NAMALWA (cell line): Measurements from ENCODE around the gene COL4A1.

Source experiments
- DNase-seq: peaks from one replicate; pipeline ENCODE4 v3.0.0-alpha.2; 2015; ENCODE audit warnings: low spot score

COL4A1 gene

GRCh38 chr13:110194451-110194850 lies 112.5 kb downstream of the COL4A1 start:
- no peak for DNase-seq

GRCh38 chr13:110193491-110193890 lies 113.5 kb downstream of the COL4A1 start:
- no peak for DNase-seq

GRCh38 chr13:110192472-110192871 lies 114.5 kb downstream of the COL4A1 start:
- DNase-seq = no peak

- DNase-seq = no peak
Observed at GRCh38 chr13:110187641-110188161, 119.3 kb downstream of the COL4A1 start.

- no peak for DNase-seq
Observed at GRCh38 chr13:110186231-110186855, 120.6 kb downstream of the COL4A1 start.

GRCh38 chr13:110185696-110186095 lies 121.3 kb downstream of the COL4A1 start:
- no peak for DNase-seq

GRCh38 chr13:110183910-110184309 lies 123.0 kb downstream of the COL4A1 start:
- DNase-seq = no peak

- DNase-seq = no peak
Observed at GRCh38 chr13:110182461-110182860, 124.5 kb downstream of the COL4A1 start.

- no peak for DNase-seq
Observed at GRCh38 chr13:110182003-110182402, 125.0 kb downstream of the COL4A1 start.

- no peak for DNase-seq
Observed at GRCh38 chr13:110179857-110180147, 127.2 kb downstream of the COL4A1 start.

GRCh38 chr13:110179116-110179856 lies 127.7 kb downstream of the COL4A1 start:
- DNase-seq = no peak

GRCh38 chr13:110177790-110178189 lies 129.2 kb downstream of the COL4A1 start:
- DNase-seq = no peak

- no peak for DNase-seq
Observed at GRCh38 chr13:110176431-110176830, 130.5 kb downstream of the COL4A1 start.

GRCh38 chr13:110173247-110173818 lies 133.6 kb downstream of the COL4A1 start:
- no peak for DNase-seq

GRCh38 chr13:110170882-110171281 lies 136.1 kb downstream of the COL4A1 start:
- DNase-seq = no peak

- DNase-seq = no peak
Observed at GRCh38 chr13:110170020-110170790, 136.8 kb downstream of the COL4A1 start.

GRCh38 chr13:110168999-110169933 lies 137.7 kb downstream of the COL4A1 start:
- no peak for DNase-seq

GRCh38 chr13:110166598-110166997 lies 140.4 kb downstream of the COL4A1 start:
- DNase-seq = no peak

GRCh38 chr13:110164706-110165105 lies 142.3 kb downstream of the COL4A1 start:
- DNase-seq = no peak

- no peak for DNase-seq
Observed at GRCh38 chr13:110162866-110163658, 143.9 kb downstream of the COL4A1 start.

- no peak for DNase-seq
Observed at GRCh38 chr13:110162053-110162452, 144.9 kb downstream of the COL4A1 start.
